Peyer's patch (tissue), 4 donors: ENCODE data around the gene AOPEP. TPM values are rescaled to one million over a fixed set of nuclear protein-coding genes. Genes with fewer than 3 reads are reported as not detected.

Source experiments
- DNase-seq, 3 donors: peaks; one replicate each; pipeline ENCODE4 v3.0.0-alpha.2; 2017 to 2019
- H3K27ac ChIP-seq, 4 donors: fragments of 200-600 bp; sonication (generic); one replicate each; pipeline ENCODE4 v1.5.1; 2016 to 2019
- H3K27me3 ChIP-seq, 2 donors: fragments of 200-600 bp; sonication (generic); one replicate each; pipeline ENCODE4 v1.5.1; 2019
- H3K36me3 ChIP-seq, 3 donors: fragments of 200-600 bp; sonication (generic); one replicate each; pipeline ENCODE4 v1.5.1; 2016 to 2019
- H3K4me1 ChIP-seq, 4 donors: fragments of 200-600 bp; sonication (generic); one replicate each; pipeline ENCODE4 v1.5.1; 2016 to 2019
- H3K4me3 ChIP-seq, 4 donors: fragments of 200-600 bp; sonication (generic); 1 replicate in 3 of 4; 2 replicates in 1 of 4; pipeline ENCODE4 v1.5.1; 2016 to 2019; ENCODE audit warnings: mild to moderate bottlenecking in 1 of 4
- H3K9me3 ChIP-seq, 4 donors: fragments of 200-600 bp; sonication (generic); one replicate each; pipeline ENCODE4 v1.5.1; 2016 to 2019; ENCODE audit warnings: mild to moderate bottlenecking in 1 of 4
- CTCF ChIP-seq, 6 experiments: fragments of 450-650 bp in 4 of 6; fragments of 200-600 bp in 2 of 6; sonication (generic) in 1 of 6; IDR thresholded peaks; one replicate each; pipeline ENCODE4 v1.5.1; 2017 to 2019; ENCODE audit warnings: antibody characterized with exemption in 6 of 6, mild to moderate bottlenecking in 3 of 6, moderate library complexity in 1 of 6
- POLR2A ChIP-seq, 2 donors: fragments of 450-650 bp; IDR thresholded peaks; one replicate each; pipeline ENCODE4 v1.5.1; 2017; ENCODE audit warnings: antibody characterized with exemption in 2 of 2, mild to moderate bottlenecking in 2 of 2, moderate library complexity in 2 of 2
- total RNA-seq, 4 donors: library from RNA; depleted of rRNA; stranded (reverse); fragments of >200 nt; gene quantifications; one replicate each; pipeline ENCODE4 v1.1.0, GENCODE V29; 2016

Gene AOPEP
- total RNA-seq, 4 donors from 2014 or later: 83.5 to 272 (median 117) TPM

GRCh38 chr9:94822273-94822672, 95.8 kb downstream of the AOPEP start:
- no peak overlapping the region for H3K4me3 ChIP-seq
- H3K4me1 ChIP-seq: no peaks in the 10 kb centered on the region
- no peaks in the 10 kb centered on the region for H3K27me3 ChIP-seq
- no peaks in the 10 kb centered on the region for H3K36me3 ChIP-seq
- H3K27ac ChIP-seq: no peak overlapping the region
- TF ChIP-seq POLR2A (IDR thresholded peaks at IDR 0.05) (no peak), CTCF (IDR thresholded peaks at IDR 0.05) (no peak)
- no peaks in the 10 kb centered on the region for H3K9me3 ChIP-seq
- DNase-seq: no peak

- H3K9me3 ChIP-seq: no peaks in the 10 kb centered on the region
- H3K4me3 ChIP-seq: no peak overlapping the region
- TF ChIP-seq POLR2A (IDR thresholded peaks at IDR 0.05) (no peak), CTCF (IDR thresholded peaks at IDR 0.05) (no peak)
- H3K36me3 ChIP-seq: no peaks in the 10 kb centered on the region
- DNase-seq: no peak
- H3K27ac ChIP-seq: no peak overlapping the region
- no peaks in the 10 kb centered on the region for H3K27me3 ChIP-seq
- no peaks in the 10 kb centered on the region for H3K4me1 ChIP-seq
Observed at GRCh38 chr9:94823710-94824109, 97.2 kb downstream of the AOPEP start.

- no peak for DNase-seq
- H3K9me3 ChIP-seq: no peaks in the 10 kb centered on the region
- H3K27ac ChIP-seq: no peak overlapping the region
- H3K27me3 ChIP-seq: no peaks in the 10 kb centered on the region
- no peak for TF ChIP-seq CTCF (IDR thresholded peaks at IDR 0.05)
- no peak for TF ChIP-seq POLR2A (IDR thresholded peaks at IDR 0.05)
- H3K36me3 ChIP-seq: no peaks in the 10 kb centered on the region
- H3K4me3 ChIP-seq: no peak overlapping the region
- no peaks in the 10 kb centered on the region for H3K4me1 ChIP-seq
Observed at GRCh38 chr9:94824411-94824810, 97.9 kb downstream of the AOPEP start.

GRCh38 chr9:94824913-94825610, 98.6 kb downstream of the AOPEP start:
- peak overlapping the region in 1 of 4 donors; percentile 14 for H3K27ac ChIP-seq
- no peak for DNase-seq
- H3K9me3 ChIP-seq: no peaks in the 10 kb centered on the region
- H3K36me3 ChIP-seq: no peaks in the 10 kb centered on the region
- H3K27me3 ChIP-seq: no peaks in the 10 kb centered on the region
- H3K4me3 ChIP-seq: no peak overlapping the region
- no peaks in the 10 kb centered on the region for H3K4me1 ChIP-seq
- TF ChIP-seq POLR2A (IDR thresholded peaks at IDR 0.05) (no peak), CTCF (IDR thresholded peaks at IDR 0.05) (no peak)

- TF ChIP-seq POLR2A (IDR thresholded peaks at IDR 0.05): no peak
- no peak for TF ChIP-seq CTCF (IDR thresholded peaks at IDR 0.05)
- no peak overlapping the region for H3K27ac ChIP-seq
- H3K4me1 ChIP-seq: no peaks in the 10 kb centered on the region
- no peaks in the 10 kb centered on the region for H3K9me3 ChIP-seq
- no peaks in the 10 kb centered on the region for H3K27me3 ChIP-seq
- no peaks in the 10 kb centered on the region for H3K36me3 ChIP-seq
- no peak for DNase-seq
- no peak overlapping the region for H3K4me3 ChIP-seq
Observed at GRCh38 chr9:94825611-94825958, 99.1 kb downstream of the AOPEP start.

GRCh38 chr9:94826044-94826443, 99.5 kb downstream of the AOPEP start:
- Histone ChIP-seq H3K9me3 (no peaks in the 10 kb centered on the region), H3K36me3 (no peaks in the 10 kb centered on the region), H3K4me3 (no peak overlapping the region), H3K4me1 (no peaks in the 10 kb centered on the region), H3K27me3 (no peaks in the 10 kb centered on the region), H3K27ac (no peak overlapping the region)
- no peak for DNase-seq
- TF ChIP-seq CTCF (IDR thresholded peaks at IDR 0.05) (no peak), POLR2A (IDR thresholded peaks at IDR 0.05) (no peak)
